Kidney epithelial cell (primary cell): Measurements from ENCODE around the gene JAK1. TPM values are rescaled to one million over a fixed set of nuclear protein-coding genes. Genes with fewer than 3 reads are reported as not detected.

Source experiments
- DNase-seq: peaks from one replicate; pipeline ENCODE4 v3.0.0-alpha.2; 2010; ENCODE audit warnings: low read depth
- H3K27me3 ChIP-seq: 2 replicates; pipeline ENCODE4 v1.6.0; 2011; ENCODE audit warnings: low read length; ENCODE audit not compliant: control insufficient read depth, insufficient read depth
- H3K36me3 ChIP-seq: 2 replicates; pipeline ENCODE4 v1.5.1; 2011; ENCODE audit warnings: low read length; ENCODE audit not compliant: control insufficient read depth, insufficient read depth
- H3K4me3 ChIP-seq: 2 replicates; pipeline ENCODE4 v1.5.1; 2011; ENCODE audit warnings: low read depth, mild to moderate bottlenecking, control low read depth, low read length
- total RNA-seq: library from RNA; depleted of rRNA; stranded (reverse); fragments of >200 nt; gene quantifications from 2 replicates; pipeline ENCODE4 v1.2.3, GENCODE V29; 2015
- TF ChIP-seq, protein P1 (sequence below): IDR thresholded peaks from 2 replicates; pipeline ENCODE4 v1.5.1; 2011; ENCODE audit warnings: mild to moderate bottlenecking, moderate library complexity, low read length, control low read depth, inconsistent platforms; ENCODE audit not compliant: insufficient read depth, poor library complexity, severe bottlenecking

Gene JAK1
- total RNA-seq, 1 donor from 2014 or later = 138 TPM

DNA sequence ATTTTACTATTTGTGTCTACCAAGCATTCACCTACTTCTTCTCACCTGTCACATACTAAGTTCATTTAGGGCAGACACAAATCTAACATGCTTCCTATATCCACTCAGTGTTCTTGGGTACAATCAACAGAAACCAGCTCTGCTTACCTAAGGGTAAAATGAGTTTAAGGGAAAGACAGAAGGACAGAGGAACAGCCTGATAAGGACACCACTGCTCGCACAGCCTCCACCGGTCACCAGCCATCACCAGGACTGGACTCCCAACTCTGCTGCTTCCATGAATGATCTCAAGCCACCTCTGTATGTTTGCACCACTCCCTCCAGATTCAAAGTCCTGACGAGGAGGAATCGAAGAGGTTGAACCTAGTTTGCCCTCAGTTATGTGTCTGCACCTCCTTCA is 72.4 kb downstream of the JAK1 start:
- no peaks in the 10 kb centered on the region for H3K27me3 ChIP-seq
- TF ChIP-seq, protein P1, sequence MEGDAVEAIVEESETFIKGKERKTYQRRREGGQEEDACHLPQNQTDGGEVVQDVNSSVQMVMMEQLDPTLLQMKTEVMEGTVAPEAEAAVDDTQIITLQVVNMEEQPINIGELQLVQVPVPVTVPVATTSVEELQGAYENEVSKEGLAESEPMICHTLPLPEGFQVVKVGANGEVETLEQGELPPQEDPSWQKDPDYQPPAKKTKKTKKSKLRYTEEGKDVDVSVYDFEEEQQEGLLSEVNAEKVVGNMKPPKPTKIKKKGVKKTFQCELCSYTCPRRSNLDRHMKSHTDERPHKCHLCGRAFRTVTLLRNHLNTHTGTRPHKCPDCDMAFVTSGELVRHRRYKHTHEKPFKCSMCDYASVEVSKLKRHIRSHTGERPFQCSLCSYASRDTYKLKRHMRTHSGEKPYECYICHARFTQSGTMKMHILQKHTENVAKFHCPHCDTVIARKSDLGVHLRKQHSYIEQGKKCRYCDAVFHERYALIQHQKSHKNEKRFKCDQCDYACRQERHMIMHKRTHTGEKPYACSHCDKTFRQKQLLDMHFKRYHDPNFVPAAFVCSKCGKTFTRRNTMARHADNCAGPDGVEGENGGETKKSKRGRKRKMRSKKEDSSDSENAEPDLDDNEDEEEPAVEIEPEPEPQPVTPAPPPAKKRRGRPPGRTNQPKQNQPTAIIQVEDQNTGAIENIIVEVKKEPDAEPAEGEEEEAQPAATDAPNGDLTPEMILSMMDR = no peak

DNA sequence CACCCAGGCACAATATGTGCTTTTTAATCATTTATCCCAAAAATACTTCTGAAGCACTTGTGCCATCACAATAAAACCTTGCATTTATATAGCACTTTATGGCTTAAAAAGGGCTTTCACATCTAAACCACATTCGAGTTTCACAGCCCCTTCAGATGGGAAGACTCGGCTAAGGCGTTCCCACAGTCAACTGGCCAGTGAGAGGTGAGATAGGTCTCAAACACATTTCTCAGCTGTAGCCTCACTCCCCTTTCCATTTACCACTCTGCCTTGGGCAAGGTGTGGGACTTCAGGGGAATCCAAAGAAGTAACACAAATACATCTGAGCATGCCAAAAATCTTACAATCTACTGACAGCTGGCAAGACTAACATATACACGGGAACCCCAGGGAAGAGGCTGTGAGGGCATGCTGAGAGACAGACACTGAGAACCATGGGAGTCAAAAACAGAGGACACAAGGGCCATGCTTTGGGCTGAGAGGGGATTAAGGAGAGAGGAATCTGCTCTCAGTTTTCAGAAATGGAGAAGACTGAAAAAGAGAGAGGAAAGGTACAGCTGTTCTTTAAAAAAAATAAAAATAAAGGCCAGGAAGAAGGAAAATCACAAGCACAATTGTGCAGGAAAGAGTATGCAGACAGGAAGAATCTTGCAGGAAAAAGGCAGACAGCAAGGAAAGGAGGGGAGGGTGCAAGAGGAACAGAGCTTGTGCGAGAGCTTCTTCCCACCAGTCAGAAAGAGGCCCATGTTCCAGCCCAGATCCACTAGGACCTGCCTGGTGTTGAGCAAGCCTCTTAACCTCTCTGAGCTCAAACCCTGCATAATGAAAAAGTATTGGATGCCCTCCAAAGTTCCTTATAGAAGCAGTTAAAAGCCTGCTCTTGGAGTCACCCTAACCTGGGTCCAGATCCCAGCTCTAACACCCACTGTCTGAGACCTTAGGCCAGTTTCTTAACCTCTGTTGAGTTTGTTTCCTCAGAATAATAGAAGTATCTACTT is 73.5 kb downstream of the JAK1 start:
- DNase-seq = no peak

More for the DNA sequence above, 72.4 kb downstream of the JAK1 start:
- no peak overlapping the region for H3K4me3 ChIP-seq
- no peak for DNase-seq
- H3K36me3 ChIP-seq = no peaks in the 10 kb centered on the region

DNA sequence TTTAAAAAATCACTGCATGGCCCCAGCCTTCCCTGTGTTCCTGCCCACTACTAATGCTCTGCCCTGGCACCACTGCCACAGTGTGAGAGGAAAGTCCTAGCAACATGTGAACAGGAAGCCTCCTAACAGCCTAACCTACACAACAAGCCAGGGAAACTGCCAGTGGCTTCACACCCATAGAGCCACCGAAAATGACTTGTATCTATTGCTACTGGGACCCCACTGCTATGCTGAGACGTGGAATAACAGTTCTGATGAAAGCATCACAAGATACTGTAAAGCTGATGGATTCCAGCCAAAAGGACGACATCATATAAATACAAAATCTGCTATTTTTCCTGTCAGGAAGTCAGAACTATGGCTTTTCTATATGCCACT is 74.9 kb downstream of the JAK1 start:
- no peaks in the 10 kb centered on the region for H3K36me3 ChIP-seq
- no peaks in the 10 kb centered on the region for H3K27me3 ChIP-seq
- no peak for DNase-seq
- TF ChIP-seq, protein P1 = no peak
- H3K4me3 ChIP-seq = no peak overlapping the region

More for the DNA sequence above, 73.5 kb downstream of the JAK1 start:
- Histone ChIP-seq H3K4me3 (no peak overlapping the region), H3K27me3 (no peaks in the 10 kb centered on the region), H3K36me3 (no peaks in the 10 kb centered on the region)
- TF ChIP-seq, protein P1 = no peak

DNA sequence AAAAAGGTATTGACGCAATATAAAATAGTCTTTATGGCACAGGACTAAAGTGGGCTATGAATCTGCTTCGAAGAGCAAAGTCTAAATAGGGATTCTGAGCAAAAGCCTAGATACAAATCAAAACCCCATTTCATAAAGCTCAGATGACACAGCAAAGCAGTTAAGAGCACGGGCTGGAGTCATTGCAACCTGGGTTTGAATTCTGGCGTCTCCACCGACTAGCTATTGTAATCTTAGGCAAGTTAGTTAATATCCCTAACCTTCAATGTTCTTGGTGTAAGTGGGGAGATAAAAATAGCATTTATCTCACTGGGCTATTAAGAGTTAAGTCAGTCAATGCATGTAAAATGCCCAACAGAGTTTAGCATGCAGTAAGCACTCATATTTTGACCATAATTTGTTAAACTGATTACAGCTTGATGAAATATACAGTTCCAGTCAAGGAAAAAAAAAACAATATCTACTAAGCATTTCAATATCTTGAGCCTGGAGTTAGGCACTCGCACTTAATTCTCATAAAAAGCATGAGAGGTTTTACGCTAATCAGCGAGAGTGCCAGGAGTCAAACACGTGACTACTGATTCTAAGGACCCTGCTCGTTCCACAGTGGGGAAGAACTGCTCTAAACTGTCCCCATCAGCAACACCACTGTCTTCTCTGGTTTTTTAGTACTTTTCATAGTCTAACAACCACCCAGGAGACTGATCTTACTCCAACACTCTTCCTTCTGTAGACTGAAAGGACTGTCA is 75.5 kb downstream of the JAK1 start:
- no peak overlapping the region for H3K4me3 ChIP-seq
- DNase-seq = no peak
- no peaks in the 10 kb centered on the region for H3K36me3 ChIP-seq
- TF ChIP-seq, protein P1 = no peak
- H3K27me3 ChIP-seq = no peaks in the 10 kb centered on the region

DNA sequence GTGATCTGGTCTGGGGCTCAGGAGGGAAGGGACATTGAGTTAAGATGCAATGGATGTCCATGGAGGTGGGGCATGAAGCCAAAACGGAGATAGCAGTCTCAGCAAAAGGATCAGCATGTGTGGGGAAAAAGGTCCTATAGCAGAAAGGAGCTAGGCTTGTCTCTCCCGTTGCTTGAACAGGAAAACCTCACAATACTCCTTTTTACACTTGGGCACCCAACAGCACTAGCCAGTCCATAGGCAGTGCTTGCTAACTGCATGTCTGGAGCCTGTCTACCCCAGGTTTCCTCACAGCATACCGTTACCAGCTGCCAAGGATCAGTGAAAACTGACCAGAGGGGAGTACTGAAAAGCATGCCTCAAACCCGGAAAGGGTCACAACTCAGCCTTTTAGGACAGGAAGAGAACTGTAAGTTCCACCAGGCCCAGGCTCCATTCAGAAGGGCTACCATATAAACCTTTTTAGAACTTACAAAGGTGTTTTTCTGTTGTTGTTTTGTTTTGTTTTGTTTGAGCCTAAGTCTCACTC is 78.6 kb downstream of the JAK1 start:
- no peaks in the 10 kb centered on the region for H3K36me3 ChIP-seq
- TF ChIP-seq, protein P1 = no peak
- H3K27me3 ChIP-seq = no peaks in the 10 kb centered on the region
- H3K4me3 ChIP-seq = no peak overlapping the region
- DNase-seq = no peak
